Non-pigmented ciliary epithelial cell (primary cell): ENCODE data around the gene DHRS9.
"Not testable (repeated sequence)": the region's sequence is repeated elsewhere in the genome, so short reads cannot be mapped to it uniquely, and the experiment has no call there.

Experiments used
- DNase-seq: peaks from one replicate; pipeline ENCODE4 v3.0.0-alpha.2; 2010; ENCODE audit warnings: low read depth

The DHRS9 gene

GRCh38 chr2:169069341-169069740 lies at the start of gene DHRS9:
DHRS9 (plus strand) TSS chr2:169069563; CDS start chr2:169081582, 12,019 bp downstream.
- peak; percentile 40 for DNase-seq

DNA sequence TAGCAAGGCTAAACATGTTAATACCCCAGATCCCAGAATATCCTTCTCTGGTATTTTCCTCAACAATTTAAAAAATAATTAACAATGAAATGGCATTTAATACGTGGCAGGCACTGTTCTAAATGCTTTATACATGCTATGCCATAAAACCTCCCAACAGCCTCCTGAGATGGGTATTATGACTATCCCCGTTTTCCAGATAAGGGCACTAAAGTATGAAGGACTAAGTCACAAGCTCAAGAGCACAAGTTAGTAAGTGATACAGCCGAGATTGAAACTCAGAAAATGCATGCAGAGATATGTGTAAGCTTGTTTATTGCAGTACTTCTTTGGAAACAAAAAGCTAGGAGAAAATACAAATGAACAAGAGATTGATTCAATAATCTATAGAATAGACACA lies 46.2 kb upstream of the DHRS9 start:
- no peak for DNase-seq

GRCh38 chr2:169026056-169026455 lies 43.3 kb upstream of the DHRS9 start:
- no peak for DNase-seq

GRCh38 chr2:169027234-169027633 lies 42.1 kb upstream of the DHRS9 start:
- no peak for DNase-seq

DNA sequence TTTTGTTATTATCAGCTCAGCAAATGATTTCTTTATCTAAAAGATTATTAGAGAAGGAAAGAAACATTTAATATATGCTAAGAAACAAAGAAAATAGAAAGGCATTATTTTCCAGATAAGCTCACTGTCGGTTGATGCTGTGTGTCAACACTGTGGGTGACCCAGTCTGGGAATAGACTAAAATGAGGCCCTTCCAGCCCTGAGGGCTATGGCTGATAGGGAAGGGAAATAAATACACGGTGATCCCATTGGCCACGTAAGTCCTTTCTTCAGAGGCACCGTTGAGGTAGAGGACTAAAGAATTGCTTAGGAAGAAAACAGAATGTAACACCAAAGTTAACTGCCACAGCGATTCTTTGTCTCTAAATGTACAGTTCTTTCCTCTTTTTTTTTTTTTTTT lies 40.0 kb upstream of the DHRS9 start:
- no peak for DNase-seq

- DNase-seq = no peak
Measured at GRCh38 chr2:169031202-169031601, 38.2 kb upstream of the DHRS9 start, which contains the start of gene ABCB11. ABCB11 (minus strand) TSS chr2:169031324; CDS start chr2:169018125, 13,199 bp downstream.

GRCh38 chr2:169034256-169034655 lies 35.1 kb upstream of the DHRS9 start:
- no peak for DNase-seq

DNA sequence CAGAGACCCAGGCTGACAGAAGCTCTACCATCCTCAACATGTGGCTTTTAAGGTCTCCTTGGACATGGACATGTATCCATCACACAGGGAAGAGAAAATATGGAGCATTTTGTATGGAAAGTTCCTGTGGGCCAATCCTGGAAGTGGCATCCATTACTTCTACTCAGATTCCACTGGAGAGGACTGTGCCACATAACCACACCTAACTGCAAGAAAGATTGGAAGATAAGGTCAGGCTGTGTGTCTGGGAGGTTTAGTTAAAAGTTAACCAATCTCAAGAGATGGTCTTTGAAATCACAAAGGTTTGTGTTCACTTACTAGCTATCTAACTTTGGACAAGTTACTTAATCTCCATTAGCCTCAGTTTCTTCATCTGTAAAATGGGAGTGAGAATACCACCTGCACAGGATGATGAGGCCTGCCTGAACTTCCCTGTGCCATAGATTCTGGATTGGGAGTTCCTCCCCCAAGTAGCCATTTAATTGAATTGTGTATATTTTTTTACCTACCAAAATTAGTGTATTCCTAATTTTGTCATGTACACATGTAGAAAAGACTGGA lies 34.3 kb upstream of the DHRS9 start:
- DNase-seq = no peak

DNA sequence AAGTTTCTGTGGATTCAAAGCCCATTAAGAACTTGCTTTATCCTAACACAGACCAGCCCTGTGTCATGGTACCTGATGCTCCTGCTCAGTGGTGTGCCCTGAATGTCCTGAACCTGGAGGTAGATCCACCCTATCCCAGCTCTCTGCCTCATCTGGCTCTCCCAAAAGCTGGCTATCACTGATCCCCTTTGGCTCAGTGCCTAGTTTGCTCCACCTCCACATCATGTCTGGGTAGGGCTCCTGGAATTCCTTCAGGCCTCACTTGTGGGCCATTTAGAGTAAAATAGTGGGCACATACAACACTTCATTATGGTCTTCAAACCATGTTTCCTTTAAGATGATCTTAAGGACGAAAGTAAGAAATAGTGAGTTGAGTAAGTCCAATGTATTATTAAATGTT lies 33.5 kb upstream of the DHRS9 start:
- no peak for DNase-seq

- no peak for DNase-seq
Measured at GRCh38 chr2:169036736-169037440, 32.5 kb upstream of the DHRS9 start.

GRCh38 chr2:169038338-169038757 lies 31.0 kb upstream of the DHRS9 start:
- DNase-seq = peak; percentile 22

DNA sequence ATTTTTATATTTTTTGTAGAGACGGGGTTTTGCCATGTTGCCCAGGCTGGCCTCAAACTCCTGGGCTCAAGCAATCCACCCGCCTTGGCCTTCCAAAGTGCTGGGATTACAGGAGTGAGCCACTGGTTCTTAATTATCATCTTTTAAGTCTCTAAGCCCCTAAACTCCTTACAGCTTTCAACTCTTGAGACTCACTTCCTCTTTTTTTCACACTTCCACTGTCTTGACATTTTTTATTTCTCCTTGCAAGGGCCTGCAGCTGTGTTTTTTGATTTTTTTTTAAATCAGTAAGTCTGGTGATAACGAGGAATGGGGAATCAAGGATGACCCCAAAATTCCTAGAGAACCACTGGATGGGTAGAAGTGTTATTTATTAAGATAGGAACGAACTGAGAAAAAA lies 29.7 kb upstream of the DHRS9 start:
- DNase-seq = no peak

GRCh38 chr2:169041594-169041993 lies 27.8 kb upstream of the DHRS9 start:
- DNase-seq = no peak

DNA sequence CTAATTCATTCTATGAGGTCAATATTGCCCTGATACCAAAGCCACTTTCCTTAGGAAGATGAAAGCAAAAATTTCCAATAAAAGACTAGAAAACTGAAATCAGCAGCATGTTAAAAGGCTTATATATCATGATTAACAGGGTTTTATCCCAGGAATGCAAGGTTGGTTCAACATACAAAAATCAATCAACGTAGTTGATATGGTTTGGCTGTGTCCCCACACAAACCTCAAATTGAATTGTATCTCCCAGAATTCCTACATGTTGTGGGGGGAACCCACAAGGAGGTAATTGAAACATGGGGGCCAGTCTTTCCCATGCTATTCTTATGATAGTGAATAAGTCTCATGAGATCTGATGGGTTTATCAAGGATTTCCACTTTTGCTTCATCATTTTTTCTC lies 26.5 kb upstream of the DHRS9 start:
- DNase-seq = no peak

- DNase-seq = no peak
Measured at GRCh38 chr2:169046440-169047151, 22.8 kb upstream of the DHRS9 start.

GRCh38 chr2:169047256-169048250 lies 21.8 kb upstream of the DHRS9 start:
- no peak for DNase-seq

GRCh38 chr2:169049142-169049541 lies 20.2 kb upstream of the DHRS9 start:
- DNase-seq = no peak

- no peak for DNase-seq
Measured at GRCh38 chr2:169050476-169051240, 18.7 kb upstream of the DHRS9 start.

DNA sequence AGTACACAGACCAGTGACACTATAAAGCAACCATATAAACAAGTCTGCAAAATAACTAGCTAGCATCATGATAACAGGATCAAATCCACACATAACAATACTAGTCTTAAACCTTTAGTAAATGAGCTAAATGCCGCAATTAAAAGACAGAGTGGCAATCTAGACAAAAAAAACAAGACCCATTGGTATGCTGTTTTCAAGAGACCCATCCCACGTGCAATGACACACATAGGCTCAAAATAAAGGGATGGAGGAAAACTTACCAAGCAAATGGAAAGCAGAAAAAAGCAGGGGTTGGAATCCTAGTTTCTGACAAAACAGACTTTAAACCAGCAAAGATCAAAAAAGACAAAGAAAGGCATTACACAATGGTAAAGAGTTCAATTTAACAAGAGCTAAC lies 14.8 kb upstream of the DHRS9 start:
- not testable (repeated sequence) for DNase-seq

- not testable (repeated sequence) for DNase-seq
Measured at GRCh38 chr2:169064199-169064598, 5.2 kb upstream of the DHRS9 start.

DNA sequence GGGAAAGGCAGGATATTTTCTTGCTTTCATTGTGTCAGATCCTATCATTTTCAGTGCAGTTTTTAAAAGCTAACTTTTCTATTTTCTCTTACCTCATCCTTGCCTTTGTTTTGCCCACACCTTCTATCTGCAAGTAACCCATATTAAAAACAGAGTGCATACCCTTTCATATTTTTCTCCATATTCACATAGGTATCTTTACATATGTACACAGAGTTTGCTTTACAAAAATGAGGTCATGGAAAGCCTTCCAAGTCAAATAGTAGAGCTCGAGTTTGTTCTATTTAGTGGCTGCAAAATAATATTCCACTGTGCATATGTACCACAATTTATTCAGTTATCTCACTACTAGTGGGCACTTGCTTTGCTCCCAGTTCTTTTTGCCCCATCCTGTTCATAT lies 3.9 kb upstream of the DHRS9 start:
- no peak for DNase-seq
